Gastrocnemius medialis (tissue), 4 donors: ENCODE measurements around the gene MYMX. TPM values are rescaled to one million over a fixed set of nuclear protein-coding genes. Genes with fewer than 3 reads are reported as not detected.

Experiments used
- ATAC-seq, 2 donors: fragments of 150-250 bp; one replicate each; pipeline ENCODE4 v1.9.1; 2016
- DNase-seq, 2 donors: peaks; one replicate each; pipeline ENCODE4 v3.0.0-alpha.2; 2019
- H3K27ac ChIP-seq, 4 donors: fragments of 200-600 bp; sonication (generic); 1 replicate in 1 of 4; 2 replicates in 3 of 4; pipeline ENCODE4 v1.5.1; 2016 to 2018; ENCODE audit warnings: mild to moderate bottlenecking in 2 of 4, moderate library complexity in 1 of 4
- H3K27me3 ChIP-seq, 3 donors: fragments of 200-600 bp; sonication (generic) in 2 of 3; 1 replicate in 1 of 3; 2 replicates in 2 of 3; pipeline versions ENCODE4 v1.5.1 to v1.6.0; 2016 to 2019; ENCODE audit warnings: mild to moderate bottlenecking in 1 of 3, moderate library complexity in 1 of 3
- H3K36me3 ChIP-seq, 2 donors: fragments of 200-600 bp; sonication (generic) in 1 of 2; one replicate each; pipeline ENCODE4 v1.5.1; 2017 to 2018
- H3K4me1 ChIP-seq, 2 donors: fragments of 200-600 bp; sonication (generic) in 1 of 2; one replicate each; pipeline ENCODE4 v1.5.1; 2016 to 2017; ENCODE audit warnings: mild to moderate bottlenecking in 2 of 2
- H3K4me3 ChIP-seq, 4 donors: fragments of 200-600 bp; sonication (generic) in 3 of 4; 1 replicate in 1 of 4; 2 replicates in 3 of 4; pipeline ENCODE4 v1.5.1; 2016 to 2019; ENCODE audit warnings: mild to moderate bottlenecking in 2 of 4
- H3K9me3 ChIP-seq, 3 donors: fragments of 200-600 bp; sonication (generic) in 2 of 3; 1 replicate in 1 of 3; 2 replicates in 2 of 3; pipeline ENCODE4 v1.5.1; 2016 to 2019
- POLR2A ChIP-seq, 2 donors: fragments of 450-650 bp; IDR thresholded peaks; one replicate each; pipeline ENCODE4 v1.6.1; 2017; ENCODE audit warnings: antibody characterized with exemption in 2 of 2, mild to moderate bottlenecking in 2 of 2, moderate library complexity in 2 of 2
- in situ Hi-C, 4 donors: fragments of 200-750 bp; cut with MboI; loops; one replicate each; pipeline versions ENCODE4 v1.15.0 to v1.8.0; 2017; ENCODE audit warnings: low sequenced_read_pairs in 4 of 4
- intact Hi-C: fragments of 100-400 bp; cut with DNase I; formaldehyde crosslinking; loops from one replicate; pipeline ENCODE4 v1.15.1; 2023; ENCODE audit warnings: low total_unique reads
- total RNA-seq, 4 donors: library from RNA; depleted of rRNA; stranded (reverse); fragments of >200 nt; gene quantifications; one replicate each; pipeline versions ENCODE4 v1.1.0 to v1.2.3, GENCODE V29; 2016
- TF ChIP-seq, protein P1 (sequence below), 5 experiments: fragments of 450-650 bp in 3 of 5; fragments of 200-600 bp in 2 of 5; sonication (generic) in 2 of 5; IDR thresholded peaks in 4 of 5; conservative IDR thresholded peaks in 1 of 5; 1 replicate in 4 of 5; 2 replicates in 1 of 5; pipeline ENCODE4 v1.5.1; 2016 to 2019; ENCODE audit warnings: antibody characterized with exemption in 5 of 5, mild to moderate bottlenecking in 3 of 5, moderate library complexity in 3 of 5

Gene MYMX
- total RNA-seq, 4 donors from 2014 or later, result not detected

DNA sequence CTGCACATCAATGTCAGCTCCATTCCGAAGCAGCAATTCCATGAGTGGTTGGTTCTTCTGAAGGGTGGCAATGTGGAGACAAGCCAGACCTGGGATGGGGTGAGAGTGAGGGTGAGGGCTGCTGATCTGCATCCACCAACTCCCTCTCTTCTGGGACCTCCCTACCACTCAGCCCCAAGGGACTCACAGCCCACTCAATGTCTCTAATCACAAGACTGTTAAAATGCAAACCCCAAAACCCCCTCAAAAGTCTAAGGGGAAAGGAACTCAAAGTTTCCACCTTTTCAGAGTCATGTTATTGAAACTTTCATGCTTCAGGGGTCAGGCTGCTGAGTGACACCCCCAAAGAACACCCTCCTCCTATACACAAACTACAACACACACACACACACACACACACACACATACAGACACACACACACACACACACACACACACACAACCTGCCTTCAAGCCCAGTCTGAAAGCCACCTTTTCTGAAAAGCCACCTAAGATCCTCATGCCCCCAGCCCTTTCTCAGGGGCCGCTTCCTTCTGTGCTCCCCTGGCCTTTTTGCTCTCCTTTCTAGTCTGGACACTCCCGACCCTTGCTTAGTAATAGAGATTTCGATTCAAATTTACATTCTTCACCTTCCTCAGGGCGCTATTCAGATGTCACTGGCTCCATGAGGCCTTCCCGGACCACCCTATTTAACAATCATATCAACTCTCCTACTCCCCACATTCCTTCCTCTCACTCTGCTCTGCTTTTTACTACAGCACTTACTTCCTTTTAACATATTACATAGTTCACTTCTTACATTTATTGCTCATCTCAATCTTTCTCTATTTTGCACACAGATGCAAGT lies 43.9 kb downstream of the MYMX start:
- peaks cover 0 to 4% of the 10 kb centered on the region in 2 donors for H3K36me3 ChIP-seq
- H3K27ac ChIP-seq, result no peak overlapping the region
- in situ Hi-C loops, result no loop called here
- DNase-seq (no peak), ATAC-seq (no peak)
- no peaks in the 10 kb centered on the region for H3K9me3 ChIP-seq
- H3K4me3 ChIP-seq, result no peak overlapping the region
- peaks cover 30 to 31% of the 10 kb centered on the region in 2 donors for H3K4me1 ChIP-seq
- H3K27me3 ChIP-seq, result no peaks in the 10 kb centered on the region
- no peak for TF ChIP-seq POLR2A (IDR thresholded peaks at IDR 0.05)
- TF ChIP-seq, protein P1, sequence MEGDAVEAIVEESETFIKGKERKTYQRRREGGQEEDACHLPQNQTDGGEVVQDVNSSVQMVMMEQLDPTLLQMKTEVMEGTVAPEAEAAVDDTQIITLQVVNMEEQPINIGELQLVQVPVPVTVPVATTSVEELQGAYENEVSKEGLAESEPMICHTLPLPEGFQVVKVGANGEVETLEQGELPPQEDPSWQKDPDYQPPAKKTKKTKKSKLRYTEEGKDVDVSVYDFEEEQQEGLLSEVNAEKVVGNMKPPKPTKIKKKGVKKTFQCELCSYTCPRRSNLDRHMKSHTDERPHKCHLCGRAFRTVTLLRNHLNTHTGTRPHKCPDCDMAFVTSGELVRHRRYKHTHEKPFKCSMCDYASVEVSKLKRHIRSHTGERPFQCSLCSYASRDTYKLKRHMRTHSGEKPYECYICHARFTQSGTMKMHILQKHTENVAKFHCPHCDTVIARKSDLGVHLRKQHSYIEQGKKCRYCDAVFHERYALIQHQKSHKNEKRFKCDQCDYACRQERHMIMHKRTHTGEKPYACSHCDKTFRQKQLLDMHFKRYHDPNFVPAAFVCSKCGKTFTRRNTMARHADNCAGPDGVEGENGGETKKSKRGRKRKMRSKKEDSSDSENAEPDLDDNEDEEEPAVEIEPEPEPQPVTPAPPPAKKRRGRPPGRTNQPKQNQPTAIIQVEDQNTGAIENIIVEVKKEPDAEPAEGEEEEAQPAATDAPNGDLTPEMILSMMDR (IDR thresholded peaks at IDR 0.05 in 4 of 5, conservative IDR thresholded peaks at IDR 0.05 in 1 of 5), result no peak
- intact Hi-C loops, result no loop called here

DNA sequence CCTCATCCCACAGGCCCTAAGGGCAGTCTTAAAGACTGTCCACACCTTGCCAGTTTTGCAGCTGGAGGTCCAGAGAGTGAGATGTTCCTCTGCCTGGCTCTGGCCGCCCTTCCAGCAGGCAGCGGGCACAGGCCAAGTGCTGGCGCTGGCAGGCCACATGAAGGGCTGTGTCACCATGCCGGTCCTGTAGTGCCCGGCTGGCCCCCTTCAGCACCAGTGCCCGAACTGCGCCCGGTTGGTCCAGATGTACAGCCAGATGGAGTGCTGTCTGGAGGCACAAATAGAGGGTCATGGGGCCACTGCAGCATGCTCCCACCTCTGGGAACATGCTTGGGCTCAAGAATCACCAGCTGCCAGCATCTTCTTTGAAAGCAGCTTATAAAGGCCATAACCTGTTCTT lies 44.9 kb downstream of the MYMX start:
- no peak overlapping the region for H3K27ac ChIP-seq
- in situ Hi-C loops (no loop called here), intact Hi-C loops (no loop called here)
- DNase-seq, result no peak
- no peaks in the 10 kb centered on the region for H3K9me3 ChIP-seq
- no peak overlapping the region for H3K4me3 ChIP-seq
- H3K27me3 ChIP-seq, result no peaks in the 10 kb centered on the region
- no peak for ATAC-seq
- peaks cover 0 to 4% of the 10 kb centered on the region in 2 donors for H3K36me3 ChIP-seq
- peaks cover 21 to 26% of the 10 kb centered on the region in 2 donors for H3K4me1 ChIP-seq
- TF ChIP-seq, protein P1 (IDR thresholded peaks at IDR 0.05 in 4 of 5, conservative IDR thresholded peaks at IDR 0.05 in 1 of 5), result no peak
- TF ChIP-seq POLR2A (IDR thresholded peaks at IDR 0.05), result no peak

DNA sequence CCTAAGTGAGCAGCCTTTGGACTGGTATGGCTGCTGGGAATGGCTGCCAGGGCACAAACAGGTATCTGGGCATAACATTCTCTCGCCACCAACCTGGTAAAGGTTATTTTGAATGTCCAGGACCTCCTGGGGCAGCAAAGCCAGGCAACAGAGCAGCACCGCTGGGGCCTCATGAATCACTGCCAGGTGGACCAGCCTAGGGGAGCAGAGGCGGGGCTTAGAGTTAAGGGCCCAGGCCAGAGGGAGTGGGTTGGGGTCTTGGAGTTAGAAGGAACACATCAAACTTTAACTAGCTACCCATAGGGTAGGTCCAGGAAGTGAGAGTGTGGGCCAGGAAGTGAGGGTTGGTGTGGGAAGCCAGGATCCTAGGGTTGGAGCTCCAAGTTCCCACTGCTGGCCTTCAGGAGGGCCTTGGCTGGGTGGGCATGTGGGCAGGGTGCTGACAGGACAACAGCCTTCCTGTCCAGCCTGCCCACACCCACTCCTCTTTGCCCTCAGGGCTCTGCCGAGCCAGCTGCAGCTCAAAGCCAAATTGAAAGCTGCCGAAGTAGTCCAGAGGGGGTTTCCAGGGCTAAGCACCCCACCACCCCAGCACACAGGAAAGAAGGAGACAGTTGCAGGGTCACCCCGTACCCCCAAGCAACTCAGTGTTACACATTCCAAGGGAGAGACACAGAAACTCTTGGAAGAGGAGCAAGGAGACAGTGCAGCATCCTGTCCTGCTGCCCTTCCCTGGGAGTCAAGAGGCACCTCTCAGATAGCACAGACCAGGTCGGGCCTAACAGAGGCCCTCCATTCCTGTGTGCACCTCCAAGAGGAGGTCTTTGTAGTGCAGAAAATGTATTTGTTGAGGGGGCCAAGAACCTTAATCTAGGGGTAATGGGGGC lies 46.0 kb downstream of the MYMX start:
- Histone ChIP-seq H3K27ac (no peak overlapping the region), H3K4me1 (peaks cover 20 to 23% of the 10 kb centered on the region in 2 donors), H3K36me3 (peaks cover 0 to 4% of the 10 kb centered on the region in 2 donors), H3K9me3 (no peaks in the 10 kb centered on the region), H3K4me3 (no peak overlapping the region), H3K27me3 (no peaks in the 10 kb centered on the region)
- intact Hi-C loops (no loop called here), in situ Hi-C loops (no loop called here)
- TF ChIP-seq POLR2A (IDR thresholded peaks at IDR 0.05), result no peak
- TF ChIP-seq, protein P1 (IDR thresholded peaks at IDR 0.05 in 4 of 5, conservative IDR thresholded peaks at IDR 0.05 in 1 of 5), result no peak
- no peak for ATAC-seq
- DNase-seq, result no peak

DNA sequence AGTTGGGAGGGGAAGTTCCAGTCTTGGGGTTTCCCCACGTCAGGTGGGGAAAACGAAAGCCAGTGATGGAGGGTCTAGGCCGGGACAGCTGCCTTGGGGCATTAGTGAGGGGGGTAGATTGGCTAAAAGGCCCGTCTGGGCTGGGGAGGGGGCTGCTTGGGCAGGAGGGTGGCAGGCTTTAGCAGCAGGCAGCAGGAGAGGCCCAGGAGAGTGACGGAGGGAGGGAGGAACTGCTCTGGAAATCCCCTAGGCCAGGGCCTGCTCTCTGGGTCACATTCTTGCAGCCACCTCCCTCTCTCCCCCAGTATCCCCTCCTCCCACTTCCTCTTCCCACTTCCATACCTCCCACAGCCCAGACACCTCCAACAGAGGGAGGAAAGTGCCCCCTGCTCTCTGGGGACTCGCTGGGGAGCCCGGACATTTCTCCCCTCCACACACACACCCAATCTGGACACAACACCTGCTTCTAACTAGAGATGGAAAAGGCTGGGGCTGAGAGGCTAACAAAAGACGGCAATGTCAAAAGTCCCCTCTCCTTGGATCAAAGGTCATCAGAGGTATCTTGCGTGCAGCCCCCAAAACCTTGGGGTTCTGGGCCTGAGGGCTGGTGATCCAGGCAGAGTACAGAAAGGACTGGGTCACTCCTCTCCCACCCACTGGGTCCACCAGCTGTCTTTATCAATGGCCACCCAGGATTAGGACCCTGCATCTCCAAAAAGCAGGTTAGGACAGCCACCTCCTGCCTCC lies 46.8 kb downstream of the MYMX start:
- intact Hi-C loops (no loop called here), in situ Hi-C loops (no loop called here)
- Histone ChIP-seq H3K4me3 (peak overlapping the region in 3 of 4 donors; percentile 69 to 88 (median 73)), H3K36me3 (peaks cover 0 to 4% of the 10 kb centered on the region in 2 donors), H3K4me1 (peaks cover 20 to 23% of the 10 kb centered on the region in 2 donors), H3K27me3 (peaks cover 0 to 7% (median 2%) of the 10 kb centered on the region in 3 donors), H3K9me3 (no peaks in the 10 kb centered on the region), H3K27ac (no peak overlapping the region)
- TF ChIP-seq, protein P1 (IDR thresholded peaks at IDR 0.05 in 4 of 5, conservative IDR thresholded peaks at IDR 0.05 in 1 of 5), result no peak
- ATAC-seq (no peak), DNase-seq (no peak)
